ENCODE measurements around the gene ARL13B. TPM values are rescaled to one million over a fixed set of nuclear protein-coding genes. Genes with fewer than 3 reads are reported as not detected.

The ARL13B gene
- total and polyA plus RNA-seq, 2 of the 8 experiments (the other 6 are each of a cell fraction or from before 2014, with no cell fraction given): 1.5 to 12.7 TPM

- TF ChIP-seq CHD7 (IDR thresholded peaks at IDR 0.05; ENCODE audit: insufficient replicate concordance, low read length): no peak
- no peak for TF ChIP-seq SAP30 (IDR thresholded peaks at IDR 0.05; ENCODE audit: insufficient read depth, insufficient replicate concordance, low read length)
- no peak for TF ChIP-seq EGR1 (IDR thresholded peaks at IDR 0.05; ENCODE audit: borderline replicate concordance, low read depth, low read length)
- TF ChIP-seq SP1 (IDR thresholded peaks at IDR 0.05; ENCODE audit: low read depth, low read length): no peak
- TF ChIP-seq KDM1A (IDR thresholded peaks at IDR 0.05; ENCODE audit: borderline replicate concordance, low read length): no peak
Observed at GRCh38 chr3:93991631-93992030, 11.7 kb downstream of the ARL13B start (continued).
